Midbrain (tissue), 1 donor: Measurements from ENCODE around the gene DUSP14.
"Not testable (repeated sequence)": the region's sequence is repeated elsewhere in the genome, so short reads cannot be mapped to it uniquely, and the experiment has no call there.

Experiments
- DNase-seq: peaks from one replicate; lab custom pipeline; 2025; lab: John Stamatoyannopoulos, UW

DUSP14 gene

GRCh38 chr17:37483311-37484039 is 6.2 kb upstream of the DUSP14 start:
- no peak for DNase-seq

- DNase-seq: no peak
Measured at GRCh38 chr17:37485938-37486570, 3.6 kb upstream of the DUSP14 start.

- no peak for DNase-seq
Measured at GRCh38 chr17:37488009-37488604, 1.6 kb upstream of the DUSP14 start.

GRCh38 chr17:37488607-37489196 is 989 bp upstream of the DUSP14 start:
- peak; percentile 39 for DNase-seq

GRCh38 chr17:37490022-37490587 is 414 bp downstream of the DUSP14 start:
- DNase-seq: no peak

- DNase-seq: no peak
Measured at GRCh38 chr17:37490638-37491614, 1.2 kb downstream of the DUSP14 start.

- no peak for DNase-seq
Measured at GRCh38 chr17:37492167-37492566, 2.5 kb downstream of the DUSP14 start.

GRCh38 chr17:37493249-37494027 is 3.7 kb downstream of the DUSP14 start:
- DNase-seq: no peak

GRCh38 chr17:37494401-37494831 is 4.7 kb downstream of the DUSP14 start:
- DNase-seq: no peak

GRCh38 chr17:37494971-37495370 is 5.3 kb downstream of the DUSP14 start:
- no peak for DNase-seq

- DNase-seq: no peak
Measured at GRCh38 chr17:37500378-37500777, 10.7 kb downstream of the DUSP14 start.

GRCh38 chr17:37502009-37502936 is 12.6 kb downstream of the DUSP14 start:
- no peak for DNase-seq

GRCh38 chr17:37503148-37503547 is 13.5 kb downstream of the DUSP14 start:
- DNase-seq: no peak

GRCh38 chr17:37505333-37505732 is 15.6 kb downstream of the DUSP14 start:
- DNase-seq: no peak

- no peak for DNase-seq
Measured at GRCh38 chr17:37506678-37507077, 17.0 kb downstream of the DUSP14 start.

GRCh38 chr17:37507111-37507510 is 17.4 kb downstream of the DUSP14 start:
- no peak for DNase-seq

GRCh38 chr17:37510056-37510455 is 20.4 kb downstream of the DUSP14 start:
- DNase-seq: no peak

GRCh38 chr17:37511642-37512041 is 22.0 kb downstream of the DUSP14 start:
- DNase-seq: not testable (repeated sequence)

- no peak for DNase-seq
Measured at GRCh38 chr17:37512442-37513068, 22.9 kb downstream of the DUSP14 start.
